ENCODE data around the gene HECTD4.
A peak's percentile ranks its signal among the peaks of the same experiment; 100 is the strongest.

HECTD4 gene

DNA sequence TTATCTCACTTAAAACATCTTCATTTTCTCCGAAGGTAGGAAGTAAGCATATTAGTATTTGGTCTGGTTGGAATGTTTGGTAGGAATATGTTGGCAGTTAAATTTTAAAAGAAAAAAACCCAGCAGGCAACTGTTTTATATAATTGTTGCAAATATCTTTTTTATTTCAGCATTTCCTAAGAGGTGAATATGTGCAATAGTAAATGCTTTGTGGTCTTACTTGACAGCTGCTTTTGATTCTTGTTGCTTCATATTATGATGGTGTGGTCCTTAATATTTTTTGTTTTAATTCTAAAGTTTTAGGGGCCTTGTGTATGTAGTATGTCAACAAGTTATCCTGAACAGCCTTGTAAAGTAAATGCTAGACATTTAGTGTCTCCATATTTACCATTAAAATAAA lies 250.5 kb downstream of the HECTD4 start:
- Histone ChIP-seq H3K4me3 (ENCODE audit: control insufficient read depth in 1 of 7, extremely low read depth in 1 of 7, insufficient read depth in 4 of 7, low read depth in 2 of 7, low read length in 6 of 7) (no peak overlapping the region), H3K27ac (ENCODE audit: insufficient read depth in 1 of 2, low read depth in 1 of 2, low read length in 2 of 2, poor library complexity in 1 of 2, severe bottlenecking in 2 of 2) (peak overlapping the region in 1 of 2 experiments; percentile 84), H3K4me1 (ENCODE audit: control extremely low read depth in 1 of 4, control insufficient read depth in 4 of 4, insufficient read depth in 4 of 4, low read length in 3 of 4) (peaks cover 22 to 48% (median 36%) of the 10 kb centered on the region in 4 experiments), H3K27me3 (replicated peaks in 2 of 5; ENCODE audit: control insufficient read depth in 4 of 5, insufficient read depth in 5 of 5, low read length in 4 of 5) (no peaks in the 10 kb centered on the region), H3K9me3 (ENCODE audit: control extremely low read depth in 1 of 5, control insufficient read depth in 4 of 5, insufficient read depth in 2 of 5, low read depth in 1 of 5, low read length in 4 of 5) (no peaks in the 10 kb centered on the region), H3K36me3 (ENCODE audit: control insufficient read depth in 4 of 4, insufficient read depth in 4 of 4, low read length in 3 of 4) (peaks cover 8 to 24% (median 15%) of the 10 kb centered on the region in 4 experiments)
- ChIA-PET POLR2A (interaction anchor here (0.6 kb wide), 1 partner anchor 465 kb away, joined by 3 read pairs; no protein-coding TSS in a partner anchor), CTCF (interaction anchor here (1.0 to 1.7 kb wide), 2 partner anchors 21 to 67 kb away, joined by 3 to 5 read pairs; no protein-coding TSS in a partner anchor)
- no peak for DNase-seq
- no CpG with 5 or more reads among the region's 1 CpG for WGBS (ENCODE audit: insufficient coverage)

DNA sequence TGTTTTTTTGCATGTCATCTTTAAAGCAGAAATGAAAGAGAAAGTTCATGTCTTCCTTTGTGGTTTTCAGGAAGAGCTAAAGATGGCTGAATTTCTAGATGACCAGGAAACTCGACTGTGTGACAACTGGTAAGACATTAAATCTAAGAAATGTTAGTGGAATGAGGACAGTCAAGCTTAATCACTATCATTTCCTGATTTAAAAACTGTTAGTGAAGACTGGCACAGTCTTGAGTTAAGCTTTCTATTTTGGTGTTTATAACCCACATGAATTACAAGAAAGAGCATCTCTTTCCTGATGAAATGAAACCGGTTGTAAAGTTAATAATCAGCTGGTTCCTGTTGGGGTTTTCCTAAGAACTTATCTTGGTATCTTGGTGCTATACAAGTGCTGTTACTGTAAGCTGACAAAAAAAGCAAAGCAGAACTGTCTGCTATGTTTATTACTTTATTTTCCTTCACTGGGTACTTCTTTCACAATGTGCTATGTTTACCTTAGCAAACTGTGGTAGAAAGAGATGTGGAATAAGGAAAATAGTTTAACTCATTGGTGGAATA lies 251.7 kb downstream of the HECTD4 start:
- 0% methylated on average over 1 of the region's 2 CpGs for WGBS (ENCODE audit: insufficient coverage)
- Histone ChIP-seq H3K4me1 (ENCODE audit: control extremely low read depth in 1 of 4, control insufficient read depth in 4 of 4, insufficient read depth in 4 of 4, low read length in 3 of 4) (peaks cover 27 to 58% (median 46%) of the 10 kb centered on the region in 4 experiments), H3K27me3 (replicated peaks in 2 of 5; ENCODE audit: control insufficient read depth in 4 of 5, insufficient read depth in 5 of 5, low read length in 4 of 5) (no peaks in the 10 kb centered on the region), H3K36me3 (ENCODE audit: control insufficient read depth in 4 of 4, insufficient read depth in 4 of 4, low read length in 3 of 4) (peaks cover 8 to 15% (median 11%) of the 10 kb centered on the region in 4 experiments), H3K9me3 (ENCODE audit: control extremely low read depth in 1 of 5, control insufficient read depth in 4 of 5, insufficient read depth in 2 of 5, low read depth in 1 of 5, low read length in 4 of 5) (no peaks in the 10 kb centered on the region), H3K27ac (ENCODE audit: insufficient read depth in 1 of 2, low read depth in 1 of 2, low read length in 2 of 2, poor library complexity in 1 of 2, severe bottlenecking in 2 of 2) (peak overlapping the region in 1 of 2 experiments; percentile 84), H3K4me3 (ENCODE audit: control insufficient read depth in 1 of 7, extremely low read depth in 1 of 7, insufficient read depth in 4 of 7, low read depth in 2 of 7, low read length in 6 of 7) (peak overlapping the region in 6 of 7 experiments; percentile 54 to 72 (median 59))
- ChIA-PET POLR2A (interaction anchor here (0.6 kb wide), 2 partner anchors 19 to 23 kb away, joined by 3 read pairs; no protein-coding TSS in a partner anchor), CTCF (interaction anchor here (0.8 to 1.9 kb wide), 7 partner anchors 10 to 257 kb away, joined by 3 to 6 read pairs (median 3); no protein-coding TSS in a partner anchor)
- peak; percentile 69 to 88 (median 79) for DNase-seq

GRCh38 chr12:112126911-112127310 lies 255.3 kb downstream of the HECTD4 start:
- H3K27me3 ChIP-seq (replicated peaks in 2 of 5; ENCODE audit: control insufficient read depth in 4 of 5, insufficient read depth in 5 of 5, low read length in 4 of 5): no peaks in the 10 kb centered on the region
- CTCF ChIA-PET: interaction anchor here (1.2 to 2.0 kb wide), 2 partner anchors 13 to 17 kb away, joined by 3 to 8 read pairs; no protein-coding TSS in a partner anchor
- H3K27ac ChIP-seq (ENCODE audit: insufficient read depth in 1 of 2, low read depth in 1 of 2, low read length in 2 of 2, poor library complexity in 1 of 2, severe bottlenecking in 2 of 2): no peak overlapping the region
- no peak for DNase-seq
- 100% methylated on average over 6 of the region's 7 CpGs for WGBS (ENCODE audit: insufficient coverage)
- POLR2A ChIA-PET: no interaction called here
- H3K9me3 ChIP-seq (ENCODE audit: control extremely low read depth in 1 of 5, control insufficient read depth in 4 of 5, insufficient read depth in 2 of 5, low read depth in 1 of 5, low read length in 4 of 5): no peaks in the 10 kb centered on the region
- peak overlapping the region in 3 of 7 experiments; percentile 48 to 87 (median 80) for H3K4me3 ChIP-seq (ENCODE audit: control insufficient read depth in 1 of 7, extremely low read depth in 1 of 7, insufficient read depth in 4 of 7, low read depth in 2 of 7, low read length in 6 of 7)
- H3K36me3 ChIP-seq (ENCODE audit: control insufficient read depth in 4 of 4, insufficient read depth in 4 of 4, low read length in 3 of 4): no peaks in the 10 kb centered on the region
- H3K4me1 ChIP-seq (ENCODE audit: control extremely low read depth in 1 of 4, control insufficient read depth in 4 of 4, insufficient read depth in 4 of 4, low read length in 3 of 4): peaks cover 22 to 59% (median 43%) of the 10 kb centered on the region in 4 experiments

GRCh38 chr12:112126000-112126438 lies 256.2 kb downstream of the HECTD4 start:
- Histone ChIP-seq H3K4me1 (ENCODE audit: control extremely low read depth in 1 of 4, control insufficient read depth in 4 of 4, insufficient read depth in 4 of 4, low read length in 3 of 4) (peaks cover 21 to 50% (median 35%) of the 10 kb centered on the region in 4 experiments), H3K9me3 (ENCODE audit: control extremely low read depth in 1 of 5, control insufficient read depth in 4 of 5, insufficient read depth in 2 of 5, low read depth in 1 of 5, low read length in 4 of 5) (no peaks in the 10 kb centered on the region)

DNA sequence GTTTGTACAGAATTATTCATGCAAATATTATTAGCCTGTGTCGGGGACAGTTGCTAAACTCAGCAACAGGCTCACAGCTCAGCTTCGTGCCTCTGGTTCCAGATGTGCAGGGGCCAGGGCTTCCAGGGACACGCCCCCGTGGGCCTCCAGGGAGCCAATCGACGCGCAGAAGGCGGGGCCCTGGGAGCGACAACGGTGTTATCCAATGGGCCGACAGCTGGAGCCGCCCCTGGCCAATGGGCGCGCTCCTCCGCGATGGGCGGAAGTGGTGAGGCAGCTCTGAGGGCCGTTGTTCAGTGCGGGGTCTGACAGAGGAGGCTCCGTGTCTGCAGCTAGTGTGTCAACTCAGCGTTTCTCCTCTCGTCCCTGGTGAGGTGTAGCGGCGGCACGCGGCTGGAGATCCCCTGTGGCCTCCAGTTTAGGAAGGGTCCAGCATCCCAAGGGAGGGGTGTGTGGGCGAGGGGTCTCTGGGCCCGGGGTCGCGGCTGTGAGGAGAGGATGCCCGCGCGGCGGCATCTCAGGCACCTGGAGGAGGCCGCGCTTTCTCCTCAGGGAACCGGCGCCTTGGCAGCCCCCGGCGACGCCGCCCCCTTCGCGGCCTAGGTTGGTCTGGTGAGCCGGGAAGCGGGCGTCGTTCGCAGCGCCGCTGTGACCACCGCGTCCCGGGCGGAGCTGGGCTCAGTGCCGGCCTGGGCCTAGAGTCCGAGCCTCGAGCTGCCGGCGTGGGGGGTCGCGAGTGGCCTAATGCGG lies 256.8 kb downstream of the HECTD4 start, which contains the start of gene TRAFD1:
Gene TRAFD1, plus strand, starts transcription at position 311 of the 750 bp plus-strand sequence. CDS start 4,963 bp downstream, outside the sequence.
- peak; percentile 96 to 98 (median 98) for DNase-seq
- Histone ChIP-seq H3K36me3 (ENCODE audit: control insufficient read depth in 4 of 4, insufficient read depth in 4 of 4, low read length in 3 of 4) (no peaks in the 10 kb centered on the region), H3K9me3 (ENCODE audit: control extremely low read depth in 1 of 5, control insufficient read depth in 4 of 5, insufficient read depth in 2 of 5, low read depth in 1 of 5, low read length in 4 of 5) (no peaks in the 10 kb centered on the region), H3K4me3 (ENCODE audit: control insufficient read depth in 1 of 7, extremely low read depth in 1 of 7, insufficient read depth in 4 of 7, low read depth in 2 of 7, low read length in 6 of 7) (peak within 1 kb of the TSS; percentile 78 to 88 (median 82)), H3K4me1 (ENCODE audit: control extremely low read depth in 1 of 4, control insufficient read depth in 4 of 4, insufficient read depth in 4 of 4, low read length in 3 of 4) (peaks cover 18 to 44% (median 32%) of the 10 kb centered on the region in 4 experiments), H3K27ac (ENCODE audit: insufficient read depth in 1 of 2, low read depth in 1 of 2, low read length in 2 of 2, poor library complexity in 1 of 2, severe bottlenecking in 2 of 2) (peak within 1 kb of the TSS; percentile 68 to 85), H3K27me3 (replicated peaks in 2 of 5; ENCODE audit: control insufficient read depth in 4 of 5, insufficient read depth in 5 of 5, low read length in 4 of 5) (no peaks in the 10 kb centered on the region)
- 0% methylated on average over 44 of the region's 63 CpGs for WGBS (ENCODE audit: insufficient coverage)
- ChIA-PET POLR2A (interaction anchor here (0.7 to 1.5 kb wide), 5 partner anchors 8 to 231 kb away, joined by 3 to 5 read pairs (median 4); no protein-coding TSS in a partner anchor), CTCF (interaction anchor here (0.8 to 2.0 kb wide), 4 partner anchors 9 to 73 kb away, joined by 3 to 8 read pairs (median 4); no protein-coding TSS in a partner anchor)

More at GRCh38 chr12:112126000-112126438, 256.2 kb downstream of the HECTD4 start:
- ChIA-PET POLR2A (interaction anchor here (0.7 to 1.5 kb wide), 3 partner anchors 12 to 232 kb away, joined by 3 to 5 read pairs (median 3); no protein-coding TSS in a partner anchor), CTCF (interaction anchor here (0.8 to 2.0 kb wide), 2 partner anchors 12 to 72 kb away, joined by 3 to 8 read pairs; no protein-coding TSS in a partner anchor)
- Histone ChIP-seq H3K27me3 (replicated peaks in 2 of 5; ENCODE audit: control insufficient read depth in 4 of 5, insufficient read depth in 5 of 5, low read length in 4 of 5) (no peaks in the 10 kb centered on the region), H3K27ac (ENCODE audit: insufficient read depth in 1 of 2, low read depth in 1 of 2, low read length in 2 of 2, poor library complexity in 1 of 2, severe bottlenecking in 2 of 2) (peak overlapping the region; percentile 68 to 85), H3K36me3 (ENCODE audit: control insufficient read depth in 4 of 4, insufficient read depth in 4 of 4, low read length in 3 of 4) (no peaks in the 10 kb centered on the region), H3K4me3 (ENCODE audit: control insufficient read depth in 1 of 7, extremely low read depth in 1 of 7, insufficient read depth in 4 of 7, low read depth in 2 of 7, low read length in 6 of 7) (peak overlapping the region; percentile 78 to 88 (median 82))
- DNase-seq: no peak
- WGBS (ENCODE audit: insufficient coverage): 3% methylated on average over 21 of the region's 25 CpGs

- DNase-seq: no peak
- ChIA-PET POLR2A (interaction anchor here (0.6 to 1.5 kb wide), 4 partner anchors 8 to 706 kb away, joined by 4 to 5 read pairs (median 4); no protein-coding TSS in a partner anchor), CTCF (interaction anchor here (1.0 to 2.0 kb wide), 3 partner anchors 9 to 13 kb away, joined by 4 to 8 read pairs (median 4); no protein-coding TSS in a partner anchor)
- WGBS (ENCODE audit: insufficient coverage): no CpG with 5 or more reads among the region's 1 CpG
- Histone ChIP-seq H3K36me3 (ENCODE audit: control insufficient read depth in 4 of 4, insufficient read depth in 4 of 4, low read length in 3 of 4) (no peaks in the 10 kb centered on the region), H3K27ac (ENCODE audit: insufficient read depth in 1 of 2, low read depth in 1 of 2, low read length in 2 of 2, poor library complexity in 1 of 2, severe bottlenecking in 2 of 2) (peak overlapping the region in 1 of 2 experiments; percentile 67), H3K27me3 (replicated peaks in 2 of 5; ENCODE audit: control insufficient read depth in 4 of 5, insufficient read depth in 5 of 5, low read length in 4 of 5) (no peaks in the 10 kb centered on the region), H3K9me3 (ENCODE audit: control extremely low read depth in 1 of 5, control insufficient read depth in 4 of 5, insufficient read depth in 2 of 5, low read depth in 1 of 5, low read length in 4 of 5) (no peaks in the 10 kb centered on the region), H3K4me3 (ENCODE audit: control insufficient read depth in 1 of 7, extremely low read depth in 1 of 7, insufficient read depth in 4 of 7, low read depth in 2 of 7, low read length in 6 of 7) (peak overlapping the region in 1 of 7 experiments; percentile 80), H3K4me1 (ENCODE audit: control extremely low read depth in 1 of 4, control insufficient read depth in 4 of 4, insufficient read depth in 4 of 4, low read length in 3 of 4) (peaks cover 15 to 39% (median 28%) of the 10 kb centered on the region in 4 experiments)
Measured at GRCh38 chr12:112124918-112125249, 257.3 kb downstream of the HECTD4 start.

All from common myeloid progenitor, CD34-positive (primary cell).